ENCODE data around the gene SHLD2. TPM values are rescaled to one million over a fixed set of nuclear protein-coding genes. Genes with fewer than 3 reads are reported as not detected.
"Not testable (repeated sequence)": the region's sequence is repeated elsewhere in the genome, so short reads cannot be mapped to it uniquely, and the experiment has no call there.

Gene SHLD2
- total RNA-seq, 4 donors from 2014 or later, result 7.2 to 15.2 (median 12.3) TPM

GRCh38 chr10:87105446-87106124 is 10.6 kb downstream of the SHLD2 start:
- in situ Hi-C loops (cut with MboI; ENCODE audit: low sequenced_read_pairs in 4 of 4) (no loop called here), intact Hi-C loops (cut with DNase I; ENCODE audit: low total_unique reads) (no loop called here)
- no peaks in the 10 kb centered on the region for H3K9me3 ChIP-seq
- peaks cover 0 to 17% of the 10 kb centered on the region in 2 donors for H3K36me3 ChIP-seq
- no peak for ATAC-seq
- H3K27me3 ChIP-seq, result no peaks in the 10 kb centered on the region
- DNase-seq, result no peak
- peaks cover 0 to 4% of the 10 kb centered on the region in 2 donors for H3K4me1 ChIP-seq
- H3K4me3 ChIP-seq, result no peak overlapping the region
- TF ChIP-seq POLR2A (IDR thresholded peaks at IDR 0.05) (no peak), CTCF (IDR thresholded peaks at IDR 0.05 in 4 of 5, conservative IDR thresholded peaks at IDR 0.05 in 1 of 5) (no peak)
- no peak overlapping the region for H3K27ac ChIP-seq

GRCh38 chr10:87118122-87118521 is 23.1 kb downstream of the SHLD2 start:
- ATAC-seq; DNase-seq; H3K4me3 ChIP-seq; H3K27me3 ChIP-seq; H3K27ac ChIP-seq; intact Hi-C loops (cut with DNase I; ENCODE audit: low total_unique reads); in situ Hi-C loops (cut with MboI; ENCODE audit: low sequenced_read_pairs in 4 of 4); H3K9me3 ChIP-seq; H3K4me1 ChIP-seq; H3K36me3 ChIP-seq: not testable (repeated sequence)

GRCh38 chr10:87119029-87119428 is 24.0 kb downstream of the SHLD2 start:
- H3K36me3 ChIP-seq; DNase-seq; H3K27ac ChIP-seq; ATAC-seq; intact Hi-C loops (cut with DNase I; ENCODE audit: low total_unique reads); H3K4me3 ChIP-seq; H3K9me3 ChIP-seq; H3K4me1 ChIP-seq; in situ Hi-C loops (cut with MboI; ENCODE audit: low sequenced_read_pairs in 4 of 4); H3K27me3 ChIP-seq: not testable (repeated sequence)

- H3K4me1 ChIP-seq; ATAC-seq; intact Hi-C loops (cut with DNase I; ENCODE audit: low total_unique reads); H3K27me3 ChIP-seq; H3K36me3 ChIP-seq; in situ Hi-C loops (cut with MboI; ENCODE audit: low sequenced_read_pairs in 4 of 4); H3K9me3 ChIP-seq; DNase-seq; H3K27ac ChIP-seq; H3K4me3 ChIP-seq: not testable (repeated sequence)
Measured at GRCh38 chr10:87123351-87123750, 28.3 kb downstream of the SHLD2 start.

- in situ Hi-C loops (cut with MboI; ENCODE audit: low sequenced_read_pairs in 4 of 4); DNase-seq: not testable (repeated sequence)
Measured at GRCh38 chr10:87127048-87127447, 32.0 kb downstream of the SHLD2 start.

GRCh38 chr10:87127607-87128156 is 32.7 kb downstream of the SHLD2 start:
- DNase-seq; in situ Hi-C loops (cut with MboI; ENCODE audit: low sequenced_read_pairs in 4 of 4); H3K27me3 ChIP-seq; H3K36me3 ChIP-seq; H3K4me3 ChIP-seq; intact Hi-C loops (cut with DNase I; ENCODE audit: low total_unique reads); H3K4me1 ChIP-seq; ATAC-seq; H3K27ac ChIP-seq; H3K9me3 ChIP-seq: not testable (repeated sequence)

More at GRCh38 chr10:87127048-87127447, 32.0 kb downstream of the SHLD2 start:
- H3K4me1 ChIP-seq; intact Hi-C loops (cut with DNase I; ENCODE audit: low total_unique reads); H3K27me3 ChIP-seq; H3K9me3 ChIP-seq; ATAC-seq; H3K27ac ChIP-seq; H3K4me3 ChIP-seq; H3K36me3 ChIP-seq: not testable (repeated sequence)

- DNase-seq; H3K9me3 ChIP-seq; H3K27me3 ChIP-seq; H3K4me3 ChIP-seq; in situ Hi-C loops (cut with MboI; ENCODE audit: low sequenced_read_pairs in 4 of 4); H3K27ac ChIP-seq; intact Hi-C loops (cut with DNase I; ENCODE audit: low total_unique reads); ATAC-seq; H3K36me3 ChIP-seq: not testable (repeated sequence)
- H3K4me1 ChIP-seq, result peaks cover 9 to 14% of the 10 kb centered on the region in 2 donors
Measured at GRCh38 chr10:87132176-87132575, 37.2 kb downstream of the SHLD2 start.

- not testable (repeated sequence) for H3K27ac ChIP-seq
Measured at GRCh38 chr10:87133936-87134335, 38.9 kb downstream of the SHLD2 start.

GRCh38 chr10:87134440-87134839 is 39.4 kb downstream of the SHLD2 start:
- peaks cover 9 to 14% of the 10 kb centered on the region in 2 donors for H3K4me1 ChIP-seq
- H3K4me3 ChIP-seq; in situ Hi-C loops (cut with MboI; ENCODE audit: low sequenced_read_pairs in 4 of 4); H3K27ac ChIP-seq; DNase-seq; H3K9me3 ChIP-seq; intact Hi-C loops (cut with DNase I; ENCODE audit: low total_unique reads); H3K36me3 ChIP-seq; ATAC-seq; H3K27me3 ChIP-seq: not testable (repeated sequence)

More at GRCh38 chr10:87133936-87134335, 38.9 kb downstream of the SHLD2 start:
- intact Hi-C loops (cut with DNase I; ENCODE audit: low total_unique reads); H3K27me3 ChIP-seq; H3K4me3 ChIP-seq; ATAC-seq; in situ Hi-C loops (cut with MboI; ENCODE audit: low sequenced_read_pairs in 4 of 4); H3K36me3 ChIP-seq; H3K9me3 ChIP-seq; DNase-seq: not testable (repeated sequence)
- peaks cover 9 to 14% of the 10 kb centered on the region in 2 donors for H3K4me1 ChIP-seq

GRCh38 chr10:87137478-87137877 is 42.5 kb downstream of the SHLD2 start:
- H3K9me3 ChIP-seq; intact Hi-C loops (cut with DNase I; ENCODE audit: low total_unique reads); H3K36me3 ChIP-seq; DNase-seq; ATAC-seq; H3K27ac ChIP-seq; in situ Hi-C loops (cut with MboI; ENCODE audit: low sequenced_read_pairs in 4 of 4); H3K27me3 ChIP-seq; H3K4me3 ChIP-seq: not testable (repeated sequence)
- peaks cover 6 to 14% of the 10 kb centered on the region in 2 donors for H3K4me1 ChIP-seq

Measured in gastrocnemius medialis (tissue), 4 donors.